GF-D8 (cell line): ENCODE results near the gene ELOVL1.
"Not testable (repeated sequence)": the region's sequence is repeated elsewhere in the genome, so short reads cannot be mapped to it uniquely, and the experiment has no call there.

Experiments
- DNase-seq: peaks from one replicate; lab custom pipeline; 2025; lab: John Stamatoyannopoulos, UW

The ELOVL1 gene

DNA sequence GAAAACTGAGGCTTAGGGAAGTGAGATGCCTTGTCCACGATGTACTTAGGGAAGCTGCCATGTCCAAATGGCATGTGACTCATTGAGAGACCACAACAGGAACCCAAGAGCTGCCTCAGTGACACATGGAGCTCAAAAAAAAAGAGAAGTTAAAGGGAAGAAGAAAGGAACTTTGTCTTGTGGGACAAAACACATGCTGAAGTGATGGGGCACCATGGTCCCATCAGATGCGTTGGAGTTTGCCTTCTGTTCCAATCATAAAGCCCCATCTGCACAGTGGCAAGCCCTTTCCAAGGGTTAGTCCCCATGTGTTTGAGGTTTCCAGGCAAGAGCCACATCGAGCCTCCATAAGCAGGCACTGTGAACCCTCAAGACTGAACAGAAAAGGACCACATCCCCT, 13.8 kb upstream of the ELOVL1 start:
- peak; percentile 34 for DNase-seq

GRCh38 chr1:43379476-43379875, 11.7 kb upstream of the ELOVL1 start:
- DNase-seq = no peak

GRCh38 chr1:43377831-43378230, 10.0 kb upstream of the ELOVL1 start:
- no peak for DNase-seq

- no peak for DNase-seq
These were observed 9.0 kb upstream of the ELOVL1 start for GRCh38 chr1:43376723-43377235.

DNA sequence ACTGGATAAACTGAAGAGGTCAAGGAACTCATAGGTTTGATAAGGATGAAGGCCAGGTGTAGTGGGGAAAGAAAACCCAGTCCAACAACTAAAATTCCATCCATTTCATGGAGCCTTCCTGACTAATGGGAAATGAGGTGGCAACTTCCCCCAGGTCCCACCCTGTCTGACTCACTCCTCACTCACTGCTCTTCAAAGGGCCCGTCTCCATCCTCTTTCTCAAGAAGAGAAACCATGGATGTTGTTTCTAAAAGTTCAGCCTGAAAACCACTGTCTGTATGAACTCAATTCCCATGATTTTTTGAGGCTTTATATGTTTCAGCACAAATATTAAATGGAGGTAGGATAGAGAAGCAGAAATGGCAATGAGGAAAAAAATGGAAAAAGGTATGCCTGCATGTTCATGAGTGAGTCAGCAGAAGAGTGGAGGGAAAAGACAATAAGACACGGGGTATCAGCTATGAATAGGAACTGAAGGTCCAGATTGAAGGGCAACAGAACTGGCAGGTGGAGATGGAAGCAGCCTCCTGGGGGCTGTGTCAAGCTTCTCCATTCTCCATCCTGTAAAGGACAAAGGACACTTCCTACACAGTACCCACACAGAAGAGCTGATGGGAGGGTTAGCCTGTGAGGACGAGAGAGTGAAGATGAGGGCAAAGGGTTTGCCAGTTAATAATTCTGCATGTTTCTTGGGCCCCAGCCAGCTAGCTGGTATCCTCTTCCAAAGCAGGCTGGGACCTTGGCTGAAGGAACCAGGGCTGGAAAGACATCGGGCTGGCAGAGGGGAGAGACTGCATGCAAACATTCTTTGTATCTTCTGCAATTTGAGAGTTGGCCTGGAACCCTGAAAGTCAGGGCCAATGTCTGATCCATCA, 5.5 kb upstream of the ELOVL1 start:
- no peak for DNase-seq

- DNase-seq = no peak
These were observed 4.4 kb upstream of the ELOVL1 start for GRCh38 chr1:43372172-43372571.

DNA sequence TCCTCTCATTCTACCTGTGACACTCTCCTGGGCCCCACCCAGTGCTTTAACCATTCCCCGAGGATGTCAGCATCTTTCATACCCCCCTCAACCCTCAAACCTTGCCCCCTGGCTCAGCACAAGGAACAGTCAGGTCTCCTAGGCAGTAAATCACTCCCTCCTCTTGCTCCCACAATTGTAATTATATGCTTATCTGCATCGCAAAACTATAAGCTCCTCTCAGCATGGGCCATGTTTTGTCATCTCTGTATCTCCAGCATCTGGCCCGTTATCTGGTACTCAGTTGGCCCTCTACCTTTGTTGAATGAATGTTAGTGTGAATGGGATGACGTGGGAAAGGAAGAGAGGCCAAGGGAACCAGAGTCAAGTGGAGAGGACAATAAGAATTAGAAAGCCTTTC, 2.8 kb upstream of the ELOVL1 start:
- DNase-seq = no peak

GRCh38 chr1:43369779-43370178, 2.0 kb upstream of the ELOVL1 start:
- not testable (repeated sequence) for DNase-seq

DNA sequence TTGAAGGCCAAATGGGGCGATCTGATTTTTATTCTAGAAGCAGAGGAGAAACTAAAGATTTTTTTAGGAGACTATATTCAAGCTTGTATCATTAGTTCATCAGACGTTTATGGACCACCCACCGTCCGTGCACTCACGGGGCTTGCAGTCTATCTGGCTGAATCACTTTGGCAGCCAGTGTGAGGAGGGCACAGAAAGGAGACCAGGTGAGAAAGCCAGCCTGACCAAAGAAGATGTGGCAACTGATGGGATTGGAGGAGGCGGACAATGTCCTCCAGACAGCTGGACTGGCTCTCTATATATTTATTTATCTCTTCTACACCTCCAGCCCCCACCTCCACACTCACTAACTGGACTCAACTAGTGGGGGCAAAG, 822 bp upstream of the ELOVL1 start:
- DNase-seq = no peak

GRCh38 chr1:43367026-43367903, 546 bp downstream of the ELOVL1 start:
- DNase-seq = no peak

GRCh38 chr1:43366601-43367025, 1.2 kb downstream of the ELOVL1 start:
- no peak for DNase-seq

- no peak for DNase-seq
These were observed 1.6 kb downstream of the ELOVL1 start for GRCh38 chr1:43366179-43366578.

DNA sequence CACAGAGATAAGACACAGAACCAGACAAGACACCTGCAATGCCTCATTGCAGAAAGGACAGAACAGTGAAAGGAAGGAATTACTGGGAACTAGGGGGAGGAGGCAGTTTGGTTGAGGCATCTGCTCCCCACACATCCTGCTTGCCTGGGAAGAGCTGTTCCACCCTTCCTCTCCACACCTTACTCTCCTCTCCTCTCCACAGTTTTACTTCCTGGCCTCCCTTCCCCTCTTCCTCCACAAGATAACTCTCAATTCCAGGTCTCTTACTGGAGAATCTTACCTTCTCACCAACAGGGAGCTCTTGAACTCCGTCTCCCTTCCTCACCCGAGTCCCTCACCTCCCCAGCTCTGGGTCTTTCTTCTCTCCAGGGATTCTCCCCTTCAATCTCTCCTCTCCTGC, 2.1 kb downstream of the ELOVL1 start:
- no peak for DNase-seq

DNA sequence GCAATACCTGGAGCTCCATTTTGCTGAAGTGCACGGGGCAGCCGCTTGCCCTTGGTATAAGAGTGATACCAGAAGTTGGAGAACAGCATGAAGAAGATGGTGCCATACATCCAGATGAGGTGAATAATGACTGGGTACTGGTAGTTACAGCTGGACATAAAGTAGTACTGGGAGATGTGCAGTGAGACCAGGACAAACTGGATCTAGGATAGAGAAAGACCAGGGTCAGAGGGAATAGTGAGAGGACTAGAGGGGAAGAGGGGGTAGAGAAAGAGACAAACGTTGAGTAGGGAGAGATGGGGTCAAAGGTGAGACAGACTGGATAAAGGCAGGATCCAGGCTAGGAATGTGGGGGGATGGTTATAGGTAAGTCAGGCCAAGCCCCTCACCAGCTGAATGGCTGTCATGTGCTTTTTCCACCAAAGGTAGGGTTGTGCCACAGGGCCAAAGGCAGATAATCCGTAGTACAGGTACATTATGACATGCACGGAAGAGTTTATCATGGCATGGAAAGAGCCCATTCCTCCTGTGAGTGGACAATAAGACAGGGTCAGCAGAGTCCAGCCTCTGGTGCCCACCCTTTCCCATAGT, 3.8 kb downstream of the ELOVL1 start:
- DNase-seq = no peak

GRCh38 chr1:43363283-43363934, 4.4 kb downstream of the ELOVL1 start:
- DNase-seq = no peak

DNA sequence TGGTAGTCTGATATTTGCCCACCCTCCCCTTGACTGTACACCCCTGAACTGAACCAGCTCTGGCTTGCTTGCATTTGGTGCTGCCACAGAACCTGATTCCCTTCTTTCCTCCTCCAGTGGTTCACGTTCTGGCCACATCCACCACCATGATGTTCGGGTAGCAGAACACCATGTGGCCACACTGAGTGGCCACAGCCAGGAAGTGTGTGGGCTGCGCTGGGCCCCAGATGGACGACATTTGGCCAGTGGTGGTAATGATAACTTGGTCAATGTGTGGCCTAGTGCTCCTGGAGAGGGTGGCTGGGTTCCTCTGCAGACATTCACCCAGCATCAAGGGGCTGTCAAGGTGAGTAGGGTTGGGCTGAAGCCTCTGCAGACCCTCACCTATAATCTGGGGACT, 7.2 kb downstream of the ELOVL1 start:
- no peak for DNase-seq

GRCh38 chr1:43359696-43360095, 8.1 kb downstream of the ELOVL1 start:
- DNase-seq = no peak

DNA sequence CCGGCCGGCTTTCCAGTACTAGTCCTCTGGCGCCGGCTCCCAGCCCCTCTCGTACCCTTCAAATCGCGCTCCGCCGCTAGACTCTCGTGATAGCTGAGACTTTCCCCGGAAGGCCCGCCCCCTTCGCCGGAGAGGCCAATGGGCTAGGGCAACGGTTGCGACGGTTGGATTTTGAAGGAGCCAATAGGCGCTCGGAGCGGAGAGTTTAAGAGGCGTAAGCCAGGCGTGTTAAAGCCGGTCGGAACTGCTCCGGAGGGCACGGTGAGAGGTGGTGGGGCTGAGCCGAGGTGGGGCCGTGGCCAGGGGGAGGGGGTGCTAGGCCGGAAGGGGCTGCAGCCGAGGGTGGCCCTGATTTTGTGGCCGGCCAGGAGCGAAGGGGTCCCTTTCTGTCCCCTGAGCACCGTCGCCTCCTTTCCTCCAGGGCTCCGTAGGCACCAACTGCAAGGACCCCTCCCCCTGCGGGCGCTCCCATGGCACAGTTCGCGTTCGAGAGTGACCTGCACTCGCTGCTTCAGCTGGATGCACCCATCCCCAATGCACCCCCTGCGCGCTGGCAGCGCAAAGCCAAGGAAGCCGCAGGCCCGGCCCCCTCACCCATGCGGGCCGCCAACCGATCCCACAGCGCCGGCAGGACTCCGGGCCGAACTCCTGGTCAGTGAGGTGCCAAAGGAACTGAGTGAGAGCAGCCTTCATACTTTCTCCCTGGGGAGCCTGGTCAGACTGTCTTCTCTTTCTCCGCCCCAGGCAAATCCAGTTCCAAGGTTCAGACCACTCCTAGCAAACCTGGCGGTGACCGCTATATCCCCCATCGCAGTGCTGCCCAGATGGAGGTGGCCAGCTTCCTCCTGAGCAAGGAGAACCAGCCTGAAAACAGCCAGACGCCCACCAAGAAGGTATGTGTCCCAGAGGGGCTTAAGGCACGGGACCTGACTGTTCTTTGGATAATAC, 8.8 kb downstream of the ELOVL1 start, which contains the start of gene CDC20:
Gene CDC20 (plus strand): TSS at position 236 of the 948 bp plus-strand sequence. CDS start 235 bp downstream, at position 471.
- peak; percentile 88 for DNase-seq

GRCh38 chr1:43358121-43358745, 9.6 kb downstream of the ELOVL1 start:
- DNase-seq = peak; percentile 59

- no peak for DNase-seq
These were observed 10.6 kb downstream of the ELOVL1 start for GRCh38 chr1:43357251-43357650.
